Activated CD8-positive, alpha-beta memory T cell treated with anti-CD3 and anti-CD28 coated beads, Interleukin-2, amount 50 U/mL, for 1 hour (primary cell): Measurements from ENCODE around the gene KMT2C.
"Not testable (repeated sequence)": the region's sequence is repeated elsewhere in the genome, so short reads cannot be mapped to it uniquely, and the experiment has no call there.

Experiments used
- DNase-seq: peaks from one replicate; pipeline ENCODE4 v3.0.0-alpha.2; 2020; ENCODE audit errors: extremely low read depth

Gene KMT2C

DNA sequence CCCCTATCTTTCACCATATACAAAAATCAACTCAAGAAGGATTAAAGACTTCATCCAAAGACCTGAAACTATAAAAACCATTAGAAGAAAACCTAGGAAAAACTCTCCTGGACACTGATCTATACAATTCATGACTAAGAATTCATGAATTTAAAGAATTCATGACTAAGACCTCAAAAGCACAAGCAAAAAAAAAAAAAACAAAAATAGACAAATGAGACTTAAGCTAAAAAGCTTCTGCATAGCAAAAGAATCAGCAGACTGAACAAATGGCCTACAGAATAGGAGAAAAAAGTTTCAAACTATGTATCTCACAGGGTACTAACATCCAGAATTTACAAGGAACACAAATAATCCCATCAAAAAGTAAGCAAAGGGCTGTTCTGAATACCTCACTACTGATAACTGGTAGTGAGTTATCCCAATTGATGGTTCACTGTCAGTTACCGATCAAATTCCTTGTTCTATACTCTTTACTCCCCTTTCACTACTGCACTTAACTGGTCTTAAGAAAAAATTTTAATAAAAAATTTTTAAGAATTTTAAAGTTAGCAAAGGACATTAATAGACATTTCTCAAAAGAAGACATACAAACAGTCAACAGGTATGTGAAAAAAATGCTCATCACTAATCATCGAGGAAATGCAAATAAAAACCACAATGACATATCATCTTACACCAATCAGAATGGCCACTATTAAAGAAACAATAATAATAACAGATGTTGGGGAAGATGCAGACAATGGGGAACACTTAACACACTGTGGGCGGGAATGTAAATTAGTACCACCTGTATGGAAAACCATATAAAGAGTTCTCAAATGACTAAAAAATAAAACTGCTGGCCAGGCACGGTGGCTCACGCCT, 33.2 kb downstream of the KMT2C start:
- no peak for DNase-seq

- no peak for DNase-seq
These were observed 36.5 kb downstream of the KMT2C start for GRCh38 chr7:152399344-152399743.

DNA sequence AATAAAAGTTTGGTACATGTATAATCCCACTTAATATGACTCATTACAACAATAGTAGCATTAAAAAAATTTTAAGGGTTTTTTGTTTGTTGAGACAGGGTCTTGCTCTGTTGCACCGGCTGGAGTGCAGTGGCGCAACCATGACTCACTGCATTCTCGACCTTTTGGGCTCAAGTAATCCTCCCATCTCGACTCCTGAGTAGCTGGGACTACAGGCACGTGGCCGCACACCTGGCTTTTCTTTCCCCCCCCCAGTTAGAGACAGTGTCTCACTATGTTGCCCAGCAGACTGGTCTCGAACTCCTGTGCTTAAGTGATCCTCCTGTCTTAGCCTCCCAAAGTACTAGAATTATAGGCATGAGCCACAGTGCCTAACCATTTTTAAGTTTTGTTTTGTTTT, 40.7 kb downstream of the KMT2C start:
- DNase-seq: no peak

GRCh38 chr7:152394214-152394613, 41.6 kb downstream of the KMT2C start:
- DNase-seq: not testable (repeated sequence)

- DNase-seq: no peak
These were observed 43.5 kb downstream of the KMT2C start for GRCh38 chr7:152392254-152392653.

DNA sequence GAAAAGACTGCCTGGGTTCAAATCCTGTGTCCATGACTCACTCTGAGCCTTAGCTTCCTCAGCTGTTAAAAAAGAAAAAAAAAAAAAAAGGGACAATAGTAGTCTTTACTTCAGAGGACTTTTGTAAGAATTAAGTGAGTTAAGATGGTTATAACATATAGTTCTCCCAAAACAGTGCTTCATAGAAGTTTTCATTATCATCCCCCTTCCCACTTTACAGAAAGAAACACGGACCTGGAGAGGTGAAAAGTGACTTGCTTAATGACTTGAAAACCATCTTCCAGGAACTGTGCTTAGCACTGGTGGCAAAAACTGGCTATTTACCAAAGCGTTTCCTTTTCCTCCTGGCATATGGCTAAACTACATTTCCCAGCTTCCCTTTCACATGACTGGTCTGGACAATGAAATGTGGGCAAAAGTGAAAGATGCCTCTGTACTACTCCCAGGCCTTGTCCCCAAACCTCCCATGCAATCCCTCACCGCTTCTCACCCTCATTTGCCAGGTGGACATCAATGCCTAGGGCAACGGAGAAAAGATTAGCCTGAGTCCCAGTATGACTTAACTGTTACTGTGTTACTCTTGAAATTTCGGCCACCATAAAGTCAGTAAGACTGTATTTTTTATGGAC, 49.6 kb downstream of the KMT2C start:
- not testable (repeated sequence) for DNase-seq

DNA sequence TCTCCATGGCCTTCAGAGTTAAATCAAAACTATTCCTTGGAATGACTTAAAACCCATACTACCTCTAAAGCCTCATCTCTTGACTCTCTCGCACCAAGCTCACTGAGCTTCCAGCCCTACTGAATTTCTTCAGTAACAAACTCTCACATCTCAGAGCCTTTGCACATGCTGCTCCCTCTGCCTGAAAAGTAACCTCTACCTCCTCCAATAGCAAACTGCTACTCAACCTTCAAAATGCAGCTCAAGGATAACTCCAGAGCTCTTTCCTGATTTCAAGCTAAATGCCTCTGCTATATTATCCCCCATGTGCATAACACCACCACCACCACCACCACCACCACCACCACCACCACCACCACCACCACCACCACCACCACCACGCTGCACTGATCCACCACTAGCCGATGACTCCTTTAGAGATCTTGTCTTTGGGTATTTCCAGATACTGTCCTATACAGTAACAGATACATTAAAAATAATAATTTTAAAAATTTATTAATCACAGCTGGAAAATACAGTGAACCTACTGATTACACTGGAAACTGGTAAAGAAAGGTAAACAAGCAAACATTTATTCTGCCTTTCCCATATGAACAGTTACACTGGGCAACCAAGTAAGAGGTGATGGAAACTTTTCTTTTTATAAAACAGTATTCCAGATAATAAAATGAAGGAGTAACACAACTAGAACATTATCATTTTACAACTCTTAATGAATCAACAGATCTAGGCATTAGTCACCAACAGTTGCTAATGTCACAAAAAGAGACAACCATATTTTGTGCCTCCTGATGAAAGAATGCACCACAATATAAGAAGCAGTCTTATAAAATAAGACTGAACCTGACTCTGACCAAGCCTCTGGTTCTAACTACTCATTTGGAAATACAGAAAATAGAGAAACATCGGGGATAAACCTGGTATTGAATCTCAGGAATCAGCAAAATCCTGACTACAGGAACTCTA, 51.3 kb downstream of the KMT2C start:
- DNase-seq: not testable (repeated sequence)

GRCh38 chr7:152383341-152384234, 52.2 kb downstream of the KMT2C start:
- no peak for DNase-seq

DNA sequence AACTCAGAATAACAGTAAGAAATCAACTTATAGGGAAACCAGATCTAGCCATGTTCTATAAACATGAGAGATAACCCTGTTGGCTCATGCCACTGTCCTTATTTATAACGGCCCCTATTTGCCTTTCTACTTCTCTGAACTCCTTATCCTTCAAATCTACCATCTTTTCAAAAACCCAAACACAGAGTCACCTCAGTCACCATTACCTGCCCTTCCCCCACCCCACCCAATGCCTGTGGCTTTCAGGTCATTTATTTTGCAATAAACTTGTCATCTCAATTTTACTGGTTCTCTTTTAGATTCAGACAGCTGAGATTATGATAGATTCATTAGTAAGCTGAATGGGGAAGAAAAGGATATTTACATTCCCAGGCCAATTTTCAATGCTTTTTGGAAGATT, 53.6 kb downstream of the KMT2C start:
- DNase-seq: no peak

- DNase-seq: not testable (repeated sequence)
These were observed 54.7 kb downstream of the KMT2C start for GRCh38 chr7:152380931-152381578.

DNA sequence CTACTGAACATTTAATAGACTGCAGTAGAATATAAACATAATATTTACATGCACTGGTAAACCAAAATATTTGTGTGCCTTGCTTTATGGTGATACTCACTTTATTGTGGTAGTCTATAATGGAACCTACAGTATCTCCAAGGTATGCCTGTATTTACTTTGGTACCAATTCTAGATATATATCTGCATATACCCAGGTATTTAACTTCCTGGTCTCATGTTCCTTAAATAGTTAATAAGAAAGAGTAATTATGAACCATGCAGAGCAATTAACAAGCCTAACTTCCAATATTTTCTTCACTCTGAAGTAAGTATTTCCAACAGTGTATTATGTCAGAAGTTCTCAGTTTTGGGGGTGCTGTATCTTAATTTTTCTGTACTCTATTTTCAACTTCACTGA, 57.3 kb downstream of the KMT2C start:
- DNase-seq: not testable (repeated sequence)

- DNase-seq: not testable (repeated sequence)
These were observed 58.9 kb downstream of the KMT2C start for GRCh38 chr7:152376716-152377484.

GRCh38 chr7:152370297-152370696, 65.5 kb downstream of the KMT2C start:
- DNase-seq: no peak

DNA sequence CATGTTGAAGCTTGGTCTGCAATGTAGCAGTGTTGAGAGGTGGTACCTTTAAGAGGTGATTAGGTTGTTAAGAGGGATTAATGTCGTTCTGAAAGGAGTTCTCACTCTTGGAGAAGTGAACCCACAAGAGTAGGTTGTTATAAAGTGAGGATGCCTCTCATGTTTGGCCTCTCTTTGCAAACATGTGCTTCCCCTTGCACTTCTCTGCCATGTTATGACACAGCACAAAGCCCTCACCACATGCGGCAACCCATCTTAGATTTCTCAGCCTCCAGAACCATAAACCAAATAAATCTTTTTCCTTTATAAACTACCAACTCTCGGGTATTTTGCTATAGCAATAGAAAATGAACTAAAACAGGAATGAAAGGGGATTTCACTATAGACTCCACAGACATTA, 66.3 kb downstream of the KMT2C start:
- DNase-seq: no peak

DNA sequence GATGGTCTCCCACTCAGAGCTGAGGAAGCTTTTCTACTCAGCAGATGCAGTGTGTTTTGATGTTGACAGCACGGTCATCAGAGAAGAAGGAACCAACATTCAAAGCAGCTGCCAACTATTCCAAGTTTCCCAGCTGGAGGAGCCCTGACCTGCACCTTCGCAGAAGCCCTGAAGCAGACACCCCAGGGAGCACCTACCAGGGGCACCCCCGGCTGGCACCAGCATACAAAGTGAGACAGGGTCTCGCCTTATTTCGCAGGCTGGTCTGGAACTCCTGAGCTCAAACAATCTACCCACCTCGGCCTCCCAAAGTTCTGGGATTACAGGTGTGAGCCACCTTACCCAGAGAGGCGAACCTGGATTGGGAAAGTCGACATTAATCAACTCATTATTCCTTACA, 68.6 kb downstream of the KMT2C start:
- DNase-seq: no peak

GRCh38 chr7:152366662-152367061, 69.1 kb downstream of the KMT2C start:
- no peak for DNase-seq

DNA sequence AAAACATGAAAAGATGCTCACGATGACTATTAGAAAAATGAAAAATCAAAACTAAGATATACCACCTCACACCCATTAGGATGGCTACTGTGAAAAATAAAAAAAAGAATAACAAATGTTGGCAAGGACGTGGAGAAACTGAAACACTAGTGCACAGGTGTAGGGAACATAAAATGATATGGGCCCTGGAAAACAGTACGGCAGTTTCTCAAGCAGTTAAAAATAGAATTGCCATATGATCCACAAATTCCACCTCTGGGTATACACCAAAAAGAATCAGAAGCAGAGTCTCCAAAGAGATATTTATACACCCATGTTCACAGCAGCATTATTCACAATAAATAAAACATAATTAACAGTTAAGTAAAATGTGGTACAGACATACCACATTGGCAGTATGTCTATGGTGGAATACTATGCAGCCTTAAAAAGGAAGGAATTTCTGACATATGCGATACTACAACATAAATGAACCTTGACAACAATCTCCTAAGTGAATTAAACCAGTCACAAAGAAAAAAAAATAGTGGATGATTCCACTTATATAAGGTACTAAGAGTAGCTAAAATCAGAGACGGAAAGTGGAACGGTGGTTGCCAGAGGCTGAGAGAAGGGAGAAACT, 69.7 kb downstream of the KMT2C start:
- DNase-seq: no peak

GRCh38 chr7:152363798-152364197, 72.0 kb downstream of the KMT2C start:
- no peak for DNase-seq
